Measurements from ENCODE around the gene VTI1B. TPM values are rescaled to one million over a fixed set of nuclear protein-coding genes. Genes with fewer than 3 reads are reported as not detected.
A peak's percentile ranks its signal among the peaks of the same experiment; 100 is the strongest.

Gene VTI1B
- total and polyA plus RNA-seq, 8 donors = 43.0 to 114 (median 72.3) TPM

- Histone ChIP-seq H3K9me3 (no peaks in the 10 kb centered on the region), H3K4me1 (peaks cover 0 to 16% (median 6%) of the 10 kb centered on the region in 4 donors), H3K36me3 (peaks cover 24 to 54% (median 50%) of the 10 kb centered on the region in 4 donors), H3K27me3 (no peaks in the 10 kb centered on the region), H3K4me3 (no peak overlapping the region), H3K27ac (peak overlapping the region in 2 of 5 donors; percentile 16 to 31)
- no peak for TF ChIP-seq POLR2A (IDR thresholded peaks at IDR 0.05)
- no peak for TF ChIP-seq POLR2AphosphoS5 (IDR thresholded peaks at IDR 0.05)
- TF ChIP-seq EP300 (IDR thresholded peaks at IDR 0.05) = no peak
- peak in 1 of 2 donors; percentile 53 for DNase-seq
- 28 to 72% (median 55%) methylated on average over 5 of the region's 5 CpGs for WGBS, 5 donors
- intact Hi-C loops (cut with DNase I; ENCODE audit: low total_unique reads) = no loop called here
These were observed 29.0 kb downstream of the VTI1B start for GRCh38 chr14:67645414-67645813.

GRCh38 chr14:67644428-67644827 lies 30.0 kb downstream of the VTI1B start:
- no peaks in the 10 kb centered on the region for H3K9me3 ChIP-seq
- peaks cover 0 to 16% (median 6%) of the 10 kb centered on the region in 4 donors for H3K4me1 ChIP-seq
- no peak for DNase-seq
- H3K4me3 ChIP-seq = no peak overlapping the region
- no peaks in the 10 kb centered on the region for H3K27me3 ChIP-seq
- H3K27ac ChIP-seq = peak overlapping the region in 3 of 5 donors; percentile 13 to 31 (median 16)
- H3K36me3 ChIP-seq = peaks cover 14 to 44% (median 40%) of the 10 kb centered on the region in 4 donors
- intact Hi-C loops (cut with DNase I; ENCODE audit: low total_unique reads) = no loop called here
- WGBS, 5 donors = 85 to 94% (median 92%) methylated on average over 2 of the region's 2 CpGs
- TF ChIP-seq EP300 (IDR thresholded peaks at IDR 0.05) = no peak
- TF ChIP-seq, protein P1, sequence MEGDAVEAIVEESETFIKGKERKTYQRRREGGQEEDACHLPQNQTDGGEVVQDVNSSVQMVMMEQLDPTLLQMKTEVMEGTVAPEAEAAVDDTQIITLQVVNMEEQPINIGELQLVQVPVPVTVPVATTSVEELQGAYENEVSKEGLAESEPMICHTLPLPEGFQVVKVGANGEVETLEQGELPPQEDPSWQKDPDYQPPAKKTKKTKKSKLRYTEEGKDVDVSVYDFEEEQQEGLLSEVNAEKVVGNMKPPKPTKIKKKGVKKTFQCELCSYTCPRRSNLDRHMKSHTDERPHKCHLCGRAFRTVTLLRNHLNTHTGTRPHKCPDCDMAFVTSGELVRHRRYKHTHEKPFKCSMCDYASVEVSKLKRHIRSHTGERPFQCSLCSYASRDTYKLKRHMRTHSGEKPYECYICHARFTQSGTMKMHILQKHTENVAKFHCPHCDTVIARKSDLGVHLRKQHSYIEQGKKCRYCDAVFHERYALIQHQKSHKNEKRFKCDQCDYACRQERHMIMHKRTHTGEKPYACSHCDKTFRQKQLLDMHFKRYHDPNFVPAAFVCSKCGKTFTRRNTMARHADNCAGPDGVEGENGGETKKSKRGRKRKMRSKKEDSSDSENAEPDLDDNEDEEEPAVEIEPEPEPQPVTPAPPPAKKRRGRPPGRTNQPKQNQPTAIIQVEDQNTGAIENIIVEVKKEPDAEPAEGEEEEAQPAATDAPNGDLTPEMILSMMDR (IDR thresholded peaks at IDR 0.05) = no peak
- TF ChIP-seq POLR2AphosphoS5 (IDR thresholded peaks at IDR 0.05) = no peak
- TF ChIP-seq POLR2A (IDR thresholded peaks at IDR 0.05) = no peak

GRCh38 chr14:67643713-67644112 lies 30.7 kb downstream of the VTI1B start:
- no peak for TF ChIP-seq POLR2A (IDR thresholded peaks at IDR 0.05)
- no peak for TF ChIP-seq POLR2AphosphoS5 (IDR thresholded peaks at IDR 0.05)
- TF ChIP-seq EP300 (IDR thresholded peaks at IDR 0.05) = no peak
- TF ChIP-seq, protein P1 (IDR thresholded peaks at IDR 0.05) = no peak
- DNase-seq = no peak
- intact Hi-C loops (cut with DNase I; ENCODE audit: low total_unique reads) = no loop called here
- Histone ChIP-seq H3K27ac (peak overlapping the region in 2 of 5 donors; percentile 5 to 40), H3K36me3 (peaks cover 10 to 37% (median 33%) of the 10 kb centered on the region in 4 donors), H3K4me1 (peaks cover 0 to 16% (median 6%) of the 10 kb centered on the region in 4 donors), H3K4me3 (no peak overlapping the region), H3K27me3 (no peaks in the 10 kb centered on the region), H3K9me3 (no peaks in the 10 kb centered on the region)
- WGBS, 5 donors = 20 to 68% (median 49%) methylated on average over 1 of the region's 1 CpG

DNA sequence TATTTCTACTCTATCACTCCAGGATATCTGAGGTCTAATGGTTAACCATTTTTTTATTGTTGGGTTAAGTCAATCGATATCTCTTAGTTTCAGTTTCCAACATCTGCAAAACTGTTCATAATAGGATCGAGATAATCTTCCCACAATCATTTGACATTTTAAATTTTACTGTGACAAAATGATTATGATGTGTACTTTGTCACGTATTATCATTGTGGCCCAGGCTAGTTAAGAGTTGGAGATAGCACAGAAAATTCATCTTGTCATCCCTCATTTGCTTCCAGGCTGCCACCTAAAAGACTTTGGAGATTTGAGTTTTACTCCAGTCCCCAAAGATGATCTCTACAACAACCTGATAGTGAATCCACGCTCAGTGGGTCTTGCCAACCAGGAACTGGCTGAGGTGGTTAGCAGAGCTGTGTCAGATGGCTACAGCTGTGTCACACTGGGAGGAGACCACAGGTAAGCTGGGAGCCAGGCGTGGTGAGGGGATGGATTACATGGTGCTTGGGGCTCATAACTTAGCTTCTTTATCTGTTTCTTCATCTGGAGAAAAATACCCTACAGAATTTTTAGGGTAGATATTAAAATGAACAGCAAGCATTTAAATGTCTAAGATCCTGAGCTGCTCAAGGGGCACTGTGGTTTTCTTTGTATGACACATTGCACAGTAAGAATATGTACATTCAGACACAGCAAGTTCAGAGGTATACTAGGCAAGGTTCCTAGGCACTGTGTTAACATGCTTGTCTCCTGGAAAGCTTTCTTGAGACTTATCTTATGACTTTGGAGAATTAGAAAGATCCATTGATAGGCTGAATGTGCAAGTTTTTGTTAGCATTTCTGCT lies 32.3 kb downstream of the VTI1B start:
- TF ChIP-seq EP300 (IDR thresholded peaks at IDR 0.05) = no peak
- TF ChIP-seq POLR2A (IDR thresholded peaks at IDR 0.05) = no peak
- intact Hi-C loops (cut with DNase I; ENCODE audit: low total_unique reads) = no loop called here
- Histone ChIP-seq H3K4me1 (peaks cover 0 to 16% (median 6%) of the 10 kb centered on the region in 4 donors), H3K9me3 (no peaks in the 10 kb centered on the region), H3K36me3 (peaks cover 6 to 21% (median 17%) of the 10 kb centered on the region in 4 donors), H3K4me3 (no peak overlapping the region), H3K27me3 (no peaks in the 10 kb centered on the region), H3K27ac (no peak overlapping the region)
- whole genome bisulfite sequencing, 5 donors = 48 to 73% (median 64%) methylated on average over 5 of the region's 5 CpGs
- no peak for DNase-seq

GRCh38 chr14:67641480-67641879 lies 33.0 kb downstream of the VTI1B start:
- TF ChIP-seq, protein P1 (IDR thresholded peaks at IDR 0.05) = no peak
- TF ChIP-seq POLR2AphosphoS5 (IDR thresholded peaks at IDR 0.05) = no peak
- no peak for TF ChIP-seq EP300 (IDR thresholded peaks at IDR 0.05)
- Histone ChIP-seq H3K27me3 (no peaks in the 10 kb centered on the region), H3K9me3 (no peaks in the 10 kb centered on the region), H3K4me3 (no peak overlapping the region), H3K36me3 (peaks cover under 1 to 15% (median 11%) of the 10 kb centered on the region in 4 donors), H3K27ac (no peak overlapping the region), H3K4me1 (peaks cover 0 to 16% (median 6%) of the 10 kb centered on the region in 4 donors)
- no peak for DNase-seq
- intact Hi-C loops (cut with DNase I; ENCODE audit: low total_unique reads) = no loop called here
- WGBS, 5 donors = 92 to 100% (median 100%) methylated on average over 1 of the region's 1 CpG

Measured in stomach (tissue), 9 donors.